IPS-NIHi7 (cell line): ENCODE results near the gene CFHR4.
"Not testable (repeated sequence)": the region's sequence is repeated elsewhere in the genome, so short reads cannot be mapped to it uniquely, and the experiment has no call there.

Experiments
- DNase-seq: peaks from one replicate; pipeline ENCODE4 v3.0.0; 2012; ENCODE audit warnings: mixed read lengths; ENCODE audit errors: extremely low spot score

The CFHR4 gene

DNA sequence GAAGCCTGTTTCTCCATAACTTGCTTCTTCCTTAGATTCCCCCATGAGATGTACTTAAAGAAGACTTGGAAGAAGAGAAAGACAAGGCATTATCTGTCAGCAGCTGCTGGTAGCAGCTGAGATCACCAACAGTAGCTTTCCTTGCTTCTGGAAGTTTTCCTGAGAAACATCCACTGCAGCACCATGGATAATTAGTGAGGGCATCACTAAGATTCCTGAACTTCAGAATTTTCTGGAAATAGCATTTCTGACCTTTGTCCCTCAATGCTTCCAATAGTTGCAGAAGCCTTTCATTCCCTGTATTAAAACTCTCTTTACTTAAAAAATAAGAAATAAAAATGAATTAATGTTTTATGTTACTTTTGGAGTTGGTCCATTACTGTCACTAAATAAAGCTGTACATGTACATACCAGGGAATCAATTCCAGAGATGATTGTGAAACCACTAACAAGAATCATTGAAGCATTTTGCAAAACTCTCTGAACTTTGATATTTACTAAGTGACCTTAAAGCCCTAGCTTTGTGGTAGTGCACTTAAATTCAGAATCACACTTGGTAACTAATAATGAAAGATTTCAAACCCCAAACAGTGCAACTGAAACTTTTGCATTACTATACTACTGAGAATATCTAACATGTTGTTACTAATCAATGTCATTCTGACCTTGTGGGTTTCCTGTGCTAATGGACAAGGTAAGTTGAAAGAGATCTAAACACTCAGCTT lies at the start of gene CFHR4:
CFHR4 (plus strand) TSS at position 538 of the 725 bp plus-strand sequence; CDS start at position 637, 99 bp downstream.
- DNase-seq: no peak

DNA sequence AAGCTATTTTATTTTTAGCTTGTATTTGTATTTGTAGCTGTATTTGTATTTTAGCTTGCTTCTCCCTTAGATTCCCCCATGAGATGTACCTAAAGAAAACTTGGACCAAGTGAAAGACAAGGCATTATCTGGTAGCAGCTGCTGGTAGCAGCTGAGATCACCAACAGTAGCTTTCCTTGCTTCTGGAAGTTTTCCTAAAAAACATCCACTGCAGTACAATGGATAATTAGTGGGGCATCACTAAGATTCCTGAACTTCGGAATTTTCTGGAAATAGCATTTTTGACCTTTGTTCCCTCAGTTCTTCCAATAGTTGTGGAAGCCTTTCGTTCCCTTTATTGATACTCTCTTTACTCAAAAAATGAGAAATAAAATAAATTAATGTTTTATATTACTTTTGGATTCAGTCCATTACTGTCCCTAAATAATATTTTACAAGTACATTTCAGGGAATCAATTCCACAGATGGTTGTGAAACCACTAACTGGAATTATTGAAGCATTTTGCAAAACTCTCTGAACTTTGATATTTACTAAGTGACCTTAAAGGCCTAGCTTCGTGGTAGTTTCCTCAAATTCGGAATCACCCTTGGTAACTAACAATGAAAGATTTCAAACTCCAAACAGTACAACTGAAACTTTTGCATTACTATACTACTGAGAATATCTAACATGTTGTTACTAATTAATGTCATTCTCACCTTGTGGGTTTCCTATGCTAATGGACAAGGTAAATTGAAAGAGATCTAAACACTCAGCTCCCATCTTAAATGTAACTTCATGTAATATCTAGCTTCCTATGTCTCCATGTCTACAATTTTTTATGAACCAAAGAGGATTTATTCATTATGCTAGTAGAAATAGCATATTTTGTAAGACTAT lies 38.0 kb upstream of the CFHR4 start:
- DNase-seq: not testable (repeated sequence)

DNA sequence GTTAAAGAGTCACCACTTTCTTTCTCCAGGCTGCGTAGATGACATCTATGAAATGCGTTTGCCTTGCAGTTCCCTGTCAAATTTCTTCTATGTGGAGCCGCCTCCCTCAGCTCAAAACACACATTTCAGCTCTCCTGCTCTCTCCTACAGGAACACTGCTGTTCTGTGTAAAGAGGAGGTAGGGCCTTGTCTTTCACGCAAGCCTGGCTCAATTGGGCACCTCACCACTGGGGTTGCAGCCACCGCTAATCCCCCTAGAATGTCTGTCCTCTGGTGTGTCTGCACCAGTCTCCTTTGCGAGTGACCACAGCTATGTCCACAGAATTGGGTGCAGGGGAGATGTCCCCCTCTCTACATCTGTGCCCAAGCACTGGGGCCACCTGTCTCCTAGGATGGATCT lies 31.8 kb upstream of the CFHR4 start:
- peak; percentile 11 for DNase-seq

DNA sequence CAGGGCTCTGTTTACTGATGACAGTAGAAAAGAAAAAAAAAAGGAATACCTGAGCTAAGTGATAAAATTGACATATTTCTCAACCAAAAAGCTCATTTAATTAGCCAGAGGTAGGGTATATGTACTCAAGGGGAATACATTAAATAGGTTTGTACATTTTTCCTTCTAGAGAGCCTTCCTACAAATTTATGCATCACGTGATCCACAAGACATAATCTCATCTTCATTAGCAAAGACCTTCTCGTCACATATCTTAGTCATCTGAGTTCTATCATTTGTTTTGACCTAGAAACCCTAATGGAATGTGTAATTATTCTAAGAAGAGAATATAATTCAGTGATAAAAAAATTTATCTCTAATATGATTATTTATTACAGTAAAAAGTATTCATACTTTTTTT lies 30.7 kb upstream of the CFHR4 start:
- no peak for DNase-seq

DNA sequence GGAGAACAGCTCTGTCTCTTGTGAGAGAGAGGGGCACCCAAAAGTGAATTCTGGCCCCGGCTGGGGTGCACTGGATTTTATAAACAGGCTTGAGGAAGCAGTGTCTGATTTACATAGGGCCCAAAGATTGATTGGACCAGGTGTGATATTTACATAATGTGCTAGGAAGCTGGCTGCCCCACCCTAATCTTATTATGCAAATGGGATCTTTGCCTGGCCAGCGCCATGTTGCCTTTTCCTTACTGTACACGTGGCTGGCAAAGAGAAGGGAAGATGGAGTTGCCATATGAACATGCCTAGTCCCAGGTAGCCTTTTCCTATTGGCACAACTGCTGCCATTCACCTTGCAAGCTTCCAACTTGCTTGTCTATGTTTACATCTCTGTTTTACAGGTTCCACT lies 29.0 kb upstream of the CFHR4 start:
- no peak for DNase-seq

DNA sequence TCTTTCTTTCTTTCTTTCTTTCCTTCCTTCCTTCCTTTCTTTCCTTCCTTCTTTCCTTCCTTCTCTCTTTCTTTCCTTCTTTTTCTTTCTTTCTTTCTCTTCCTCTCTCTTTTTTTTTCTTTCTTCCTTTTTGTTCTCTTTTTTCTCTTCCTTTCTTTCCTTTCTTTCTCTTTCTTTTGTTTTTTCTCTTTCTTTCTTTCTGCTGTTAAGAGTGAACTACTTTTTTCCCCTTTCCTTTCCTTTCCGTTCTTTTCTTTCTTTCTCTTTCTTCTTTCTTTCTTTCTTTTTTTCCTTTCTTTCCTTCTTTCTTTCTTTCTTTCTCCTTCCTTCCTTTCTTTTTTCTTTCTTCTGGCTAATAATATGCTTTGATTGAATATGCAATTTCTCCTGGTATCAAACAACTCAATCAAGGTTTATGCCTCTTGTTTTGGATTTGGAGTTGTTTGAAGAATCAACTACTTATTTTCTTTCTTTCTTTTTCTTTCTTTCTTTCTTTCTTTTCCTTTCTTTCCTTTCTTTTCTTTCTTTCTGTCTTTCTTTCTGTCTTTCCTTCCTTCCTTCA lies 27.4 kb upstream of the CFHR4 start:
- no peak for DNase-seq

DNA sequence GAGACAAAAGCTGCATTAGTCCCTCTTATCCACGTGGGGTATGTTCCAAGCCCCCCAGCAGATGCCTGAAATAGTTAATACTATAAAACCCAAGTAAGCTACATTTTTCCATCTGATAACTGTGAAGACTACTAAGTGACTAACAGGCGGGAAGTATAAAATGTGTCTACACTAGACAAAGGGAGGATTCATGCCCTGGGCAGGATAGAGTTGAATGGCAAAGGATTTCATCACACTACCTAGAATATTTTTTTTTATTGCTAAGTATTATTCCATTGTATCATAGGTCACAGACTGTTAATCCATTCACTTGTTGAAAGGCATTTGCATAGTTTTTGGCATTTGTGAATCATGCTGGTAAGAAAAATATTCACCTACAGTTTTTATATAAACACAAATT lies 26.4 kb upstream of the CFHR4 start:
- DNase-seq: no peak

DNA sequence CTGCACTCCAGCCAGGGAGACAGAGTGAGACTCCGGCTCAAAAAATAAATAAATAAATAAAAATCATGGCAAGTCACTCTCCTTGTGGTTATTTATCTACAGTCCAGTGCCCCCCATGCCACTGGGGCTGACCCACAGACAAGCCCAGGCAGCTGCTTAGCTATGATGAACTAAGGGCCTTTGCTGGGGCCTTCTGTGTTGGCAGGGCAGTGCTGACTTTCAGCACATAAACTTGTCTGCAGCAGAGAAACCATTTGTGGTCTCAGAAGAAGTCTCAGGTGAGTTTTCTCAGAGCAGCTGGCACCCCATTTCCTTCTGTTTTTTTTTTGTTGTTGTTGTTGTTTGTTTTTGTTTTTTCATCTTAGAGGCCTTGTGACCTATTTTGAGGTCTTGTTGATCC lies 20.9 kb upstream of the CFHR4 start:
- no peak for DNase-seq

DNA sequence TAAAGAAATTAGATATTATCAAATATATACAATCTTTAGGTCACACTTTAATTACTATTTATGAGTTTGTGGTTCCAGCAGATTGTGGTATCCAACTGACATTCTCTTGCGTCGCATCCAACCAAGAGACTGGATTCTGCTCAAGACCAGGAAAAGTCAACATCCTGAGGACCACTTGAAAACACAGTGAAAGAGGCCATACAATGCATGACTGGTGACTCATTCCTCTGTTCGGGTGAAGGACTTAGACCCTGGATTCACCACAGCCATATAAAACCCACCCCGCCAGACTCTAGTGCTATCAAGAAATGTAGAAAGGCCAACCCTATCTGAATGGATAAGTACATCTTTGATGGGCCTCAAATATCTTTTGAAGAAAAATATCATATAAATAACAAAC lies 14.5 kb upstream of the CFHR4 start:
- no peak for DNase-seq

DNA sequence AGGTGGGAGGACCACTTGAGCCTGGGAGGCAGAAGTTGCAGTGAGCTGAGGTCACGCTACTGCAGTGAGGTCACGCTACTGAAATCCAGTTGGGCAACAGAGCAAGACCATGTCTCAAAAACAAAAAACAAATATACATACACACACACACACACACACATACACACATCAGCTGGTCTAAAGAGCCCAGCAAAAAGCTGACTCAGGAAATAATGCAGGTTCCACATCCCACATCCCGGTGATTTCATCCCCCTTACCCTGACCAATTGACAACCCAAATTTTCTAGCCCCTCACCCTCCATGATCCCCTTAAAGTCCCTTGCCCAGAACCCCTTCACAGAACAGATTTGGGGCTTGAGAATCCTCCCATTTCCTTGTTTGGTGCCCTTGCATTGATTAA lies 11.9 kb upstream of the CFHR4 start:
- DNase-seq: no peak

DNA sequence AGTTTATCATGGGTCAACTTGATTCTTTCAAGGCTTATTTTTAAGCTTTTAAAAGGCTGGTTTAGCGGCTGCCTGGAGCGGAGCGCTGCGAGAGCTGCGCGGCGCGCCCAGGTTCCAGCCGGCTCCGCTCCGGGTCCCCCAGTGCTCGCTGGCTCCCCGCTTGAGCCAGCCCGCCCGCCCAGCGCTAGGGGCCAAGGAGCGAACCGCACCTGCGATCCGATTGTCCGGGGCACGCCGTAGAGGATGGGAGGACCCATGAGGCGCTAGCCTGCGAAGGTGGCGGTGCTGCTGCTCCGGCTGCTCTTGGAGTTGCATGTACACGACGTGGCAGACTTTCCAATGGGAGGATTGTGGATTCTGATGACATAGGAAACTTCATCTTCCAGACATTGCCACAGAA lies 9.9 kb upstream of the CFHR4 start:
- DNase-seq: peak; percentile 77

DNA sequence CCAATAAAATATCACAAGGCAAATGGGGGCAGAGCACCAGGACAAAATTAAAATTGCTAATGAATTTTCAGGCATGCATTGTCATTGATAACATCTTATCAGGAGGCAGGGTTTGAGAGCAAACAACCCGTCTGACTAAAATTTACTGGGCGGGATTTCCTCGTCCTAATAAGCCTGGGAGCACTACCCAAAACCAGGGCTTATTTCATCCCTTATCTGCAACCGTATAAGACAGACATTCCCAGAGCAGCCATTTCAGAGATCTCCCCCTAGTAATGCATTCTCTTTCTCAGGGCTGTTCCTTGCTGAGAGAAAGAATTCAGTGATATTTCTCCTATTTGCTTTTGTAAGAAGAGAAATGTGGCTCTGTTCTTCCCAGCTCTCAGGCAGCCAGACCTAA lies 1.3 kb upstream of the CFHR4 start:
- DNase-seq: not testable (repeated sequence)

DNA sequence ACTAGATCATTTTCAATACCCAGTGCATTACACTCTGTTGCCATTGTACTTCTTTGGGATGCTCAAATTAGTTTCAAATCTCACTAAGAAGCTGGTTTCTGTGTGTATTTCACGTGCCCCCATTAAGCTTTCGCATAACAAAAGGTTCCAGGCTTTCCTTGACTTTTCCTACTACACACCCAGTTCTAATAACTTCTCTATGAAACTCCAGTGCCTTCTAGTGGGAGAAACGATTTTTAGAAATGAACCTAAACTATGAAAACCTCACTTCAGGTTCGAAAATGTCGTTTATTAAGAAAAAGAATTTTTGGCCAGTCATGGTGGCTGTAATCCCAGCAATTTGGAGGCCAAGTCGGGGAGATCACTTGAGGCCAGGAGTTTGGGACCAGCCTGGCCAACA lies 2.8 kb downstream of the CFHR4 start:
- no peak for DNase-seq

DNA sequence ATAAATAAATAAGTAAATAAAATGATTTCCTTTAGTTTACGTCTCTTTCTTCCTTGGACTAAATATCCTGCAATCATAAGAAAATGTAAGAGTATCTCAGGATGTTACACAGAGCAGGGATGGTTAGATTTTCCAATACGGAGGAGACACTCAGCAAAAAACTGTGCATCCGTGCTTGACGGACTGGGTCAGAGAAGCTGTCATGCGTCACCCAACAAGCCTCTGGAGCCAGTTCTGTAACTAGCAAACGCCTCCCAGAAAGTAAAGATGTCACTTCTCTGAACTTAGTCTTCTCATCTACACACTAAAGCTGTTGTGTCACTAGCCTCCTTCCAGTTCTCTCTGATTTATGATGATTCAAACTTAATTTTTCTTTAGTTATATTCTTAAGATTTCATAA lies 3.4 kb downstream of the CFHR4 start:
- no peak for DNase-seq

DNA sequence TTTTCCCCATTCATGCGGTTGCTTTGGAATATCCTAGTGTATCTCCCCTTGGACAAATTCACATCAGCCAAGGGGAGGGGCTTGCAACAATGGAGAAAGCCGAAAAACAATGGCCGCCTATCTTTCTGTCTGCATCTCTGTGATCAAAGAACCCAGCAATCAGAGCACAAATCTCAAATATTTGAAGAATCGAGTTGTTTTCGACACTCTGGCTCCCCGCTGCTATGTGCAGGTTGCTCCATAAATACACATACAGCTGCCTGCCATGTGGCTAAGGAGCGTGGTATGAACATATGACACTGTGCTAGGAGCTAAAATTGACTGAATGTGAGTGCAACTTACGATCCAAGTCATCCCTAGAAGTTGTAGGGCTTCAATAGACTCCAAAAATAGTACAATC lies 8.5 kb downstream of the CFHR4 start:
- DNase-seq: no peak

DNA sequence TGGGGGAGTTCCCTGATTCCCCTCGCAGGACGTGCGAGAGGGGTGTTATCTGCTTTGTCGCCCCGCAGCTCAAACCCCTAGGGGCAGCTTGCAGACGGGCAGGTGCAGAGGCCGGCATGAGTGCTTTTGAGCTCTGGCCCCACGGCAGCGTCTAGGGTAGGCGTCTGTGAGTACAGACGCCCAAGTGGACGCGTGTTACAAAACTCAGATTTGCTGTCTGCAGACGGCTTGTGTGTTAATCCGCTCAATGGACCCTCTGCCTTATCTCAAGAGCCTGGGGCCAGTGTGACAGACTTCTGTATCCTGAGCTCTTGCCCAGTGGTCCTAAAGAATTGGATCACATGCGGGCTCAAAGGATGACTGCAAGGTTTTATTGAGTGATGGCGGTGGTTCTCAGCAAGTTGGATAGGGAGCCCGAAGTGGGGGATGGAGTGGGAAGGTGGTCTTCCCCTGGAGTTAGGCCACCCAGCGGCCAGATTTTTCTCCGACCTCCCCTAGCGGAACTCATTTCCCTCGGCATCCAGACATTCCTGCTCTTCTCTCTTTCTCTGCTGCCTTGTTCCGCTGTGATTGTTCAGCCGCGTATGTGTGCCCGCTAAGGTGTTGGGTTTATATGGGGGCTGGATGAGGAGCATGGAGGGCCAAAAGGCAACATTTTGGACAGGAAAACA lies 9.4 kb downstream of the CFHR4 start:
- peak; percentile 50 for DNase-seq

DNA sequence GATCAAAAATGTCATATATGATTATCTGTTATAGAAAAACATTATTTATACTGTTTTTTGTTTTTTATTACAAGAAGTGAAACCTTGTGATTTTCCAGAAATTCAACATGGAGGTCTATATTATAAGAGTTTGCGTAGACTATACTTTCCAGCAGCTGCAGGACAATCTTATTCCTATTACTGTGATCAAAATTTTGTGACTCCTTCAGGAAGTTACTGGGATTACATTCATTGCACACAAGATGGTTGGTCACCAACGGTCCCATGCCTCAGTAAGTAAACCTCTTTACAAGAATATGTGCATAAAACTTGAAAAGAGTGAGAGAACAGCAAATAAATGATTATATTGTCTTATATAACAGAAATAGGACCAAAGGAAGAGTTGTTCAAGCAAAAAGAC lies 14.5 kb downstream of the CFHR4 start:
- DNase-seq: no peak

DNA sequence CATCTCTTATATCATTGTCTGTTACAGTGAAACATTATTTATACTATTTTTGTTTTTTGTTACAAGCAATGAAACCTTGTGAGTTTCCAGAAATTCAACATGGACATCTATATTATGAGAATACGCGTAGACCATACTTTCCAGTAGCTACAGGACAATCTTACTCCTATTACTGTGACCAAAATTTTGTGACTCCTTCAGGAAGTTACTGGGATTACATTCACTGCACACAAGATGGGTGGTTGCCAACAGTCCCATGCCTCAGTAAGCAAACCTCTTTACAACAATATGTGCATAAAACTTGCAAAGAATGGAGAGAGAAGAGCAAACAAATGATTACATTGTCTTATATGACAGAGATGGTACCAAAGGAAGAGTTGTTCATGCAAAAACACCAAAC lies 22.4 kb downstream of the CFHR4 start:
- no peak for DNase-seq

DNA sequence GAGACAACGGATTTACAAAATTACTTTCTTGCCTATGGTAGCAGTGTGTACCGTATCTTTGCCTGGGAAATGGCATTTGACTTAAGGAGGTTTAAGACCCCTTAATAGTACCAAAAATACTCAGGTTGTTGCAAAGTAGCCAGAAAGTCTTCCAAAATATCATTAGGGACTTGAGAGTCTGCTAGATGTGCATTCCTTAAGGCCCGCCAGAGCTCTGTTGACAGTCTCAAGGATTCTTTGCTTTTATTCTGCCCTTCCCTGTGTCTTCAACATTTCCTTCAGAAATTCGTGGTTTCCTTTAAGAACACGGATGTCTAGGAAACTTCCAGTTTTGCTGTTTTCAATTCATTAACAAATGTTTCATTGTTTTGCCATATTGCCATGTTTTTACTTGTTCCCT lies 24.4 kb downstream of the CFHR4 start:
- not testable (repeated sequence) for DNase-seq

DNA sequence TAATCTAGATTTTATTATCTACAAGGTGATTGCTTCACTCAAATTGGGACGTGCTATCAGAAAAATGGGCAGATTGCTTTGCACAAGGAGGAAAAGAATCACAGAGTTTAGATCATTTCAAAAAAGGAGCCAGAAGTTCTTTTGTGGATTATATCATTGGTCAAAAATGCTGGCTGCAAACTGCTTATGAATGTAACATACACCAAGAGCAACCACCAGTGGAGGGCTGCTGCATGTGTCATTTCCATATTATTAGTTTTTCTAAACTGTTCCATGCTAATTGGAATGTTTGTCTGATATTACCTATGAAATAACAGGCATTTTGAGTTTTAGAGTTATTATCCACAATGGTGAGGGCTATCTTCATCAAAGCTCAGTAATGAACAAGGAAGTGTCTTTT lies 39.0 kb downstream of the CFHR4 start:
- DNase-seq: not testable (repeated sequence)

DNA sequence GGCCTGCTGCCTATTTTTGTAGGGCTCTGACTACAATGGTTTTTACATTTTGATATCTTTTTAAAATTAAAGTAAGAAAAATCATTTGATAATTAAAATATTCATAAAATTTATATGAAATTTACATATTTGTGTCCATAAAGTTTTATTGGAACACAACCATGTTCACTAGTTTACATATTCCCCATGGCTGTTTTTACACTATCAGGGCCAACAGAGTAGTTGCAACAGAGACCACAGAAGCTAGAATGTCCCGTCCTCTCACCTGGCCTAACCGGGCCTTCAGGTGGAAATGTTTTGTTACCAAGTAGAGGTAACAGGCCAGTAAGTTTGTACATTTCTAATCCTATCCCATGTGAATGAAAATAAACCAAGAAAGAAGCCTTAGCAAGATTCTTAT lies 45.0 kb downstream of the CFHR4 start:
- DNase-seq: not testable (repeated sequence)

DNA sequence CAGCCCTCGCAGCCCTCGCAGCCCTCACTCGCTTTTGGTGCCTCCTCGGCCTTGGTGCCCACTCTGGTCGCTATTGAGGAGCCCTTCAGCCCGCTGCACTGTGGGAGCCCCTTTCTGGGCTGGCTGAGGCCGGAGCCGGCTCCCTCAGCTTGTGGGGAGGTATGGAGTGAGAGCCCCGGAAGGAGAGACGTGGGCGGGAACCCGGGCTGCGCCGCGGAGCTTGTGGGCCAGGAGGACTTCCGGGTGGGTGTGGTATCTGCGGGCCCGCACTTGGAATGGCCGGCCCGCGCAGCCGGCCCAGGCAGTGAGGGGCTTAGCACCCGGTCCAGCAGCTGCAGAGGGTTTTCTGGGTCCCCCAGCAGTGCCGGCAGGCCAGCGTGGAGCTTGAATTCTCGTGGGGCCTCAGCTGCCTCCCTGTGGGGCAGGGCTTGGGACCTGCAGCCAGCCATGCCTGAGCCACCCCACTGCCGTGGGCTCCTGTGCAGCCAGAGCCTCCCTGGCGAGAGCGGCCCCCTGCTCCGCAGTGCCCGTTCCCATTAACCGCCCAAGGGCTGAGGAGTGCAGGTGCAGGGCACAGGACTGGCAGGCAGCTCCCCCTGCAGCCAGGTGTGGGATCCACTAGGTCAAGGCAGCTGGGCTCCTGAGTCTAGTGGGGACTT lies 45.8 kb downstream of the CFHR4 start:
- DNase-seq: no peak
